GM23338 (cell line): ENCODE measurements around the gene MMP17.

Experiments
- CREB1 ChIP-seq: fragments of 250-450 bp; sonication (Bioruptor Pico); IDR thresholded peaks from 2 replicates; pipeline ENCODE4 v1.5.0; 2020; ENCODE audit warnings: low read depth, mild to moderate bottlenecking, moderate library complexity
- CTCF ChIP-seq, 2 experiments: fragments of 200-600 bp in 1 of 2; sonication (generic) in 1 of 2; conservative IDR thresholded peaks; 2 replicates each; pipeline versions ENCODE4 v1.5.1 to v1.6.1; 2016 to 2017; ENCODE audit warnings: antibody characterized with exemption in 2 of 2, low read depth in 2 of 2, mild to moderate bottlenecking in 2 of 2, moderate library complexity in 1 of 2
- ETS1 ChIP-seq: IDR thresholded peaks from 2 replicates; pipeline ENCODE4 v1.6.1; 2016; ENCODE audit warnings: antibody characterized with exemption
- EZH2 ChIP-seq: fragments of 200-600 bp; sonication (generic); IDR thresholded peaks from one replicate; pipeline ENCODE4 v1.8.0; 2017; ENCODE audit warnings: antibody characterized with exemption, mild to moderate bottlenecking, low read depth; ENCODE audit not compliant: unreplicated experiment
- EZH2phosphoT487 ChIP-seq: fragments of 200-600 bp; sonication (generic); IDR thresholded peaks from one replicate; pipeline ENCODE4 v1.8.1; 2018; ENCODE audit warnings: antibody characterized with exemption; ENCODE audit not compliant: unreplicated experiment
- JUNB ChIP-seq: IDR thresholded peaks from one replicate; pipeline ENCODE4 v1.6.1; 2016; ENCODE audit warnings: antibody characterized with exemption; ENCODE audit not compliant: unreplicated experiment
- NANOG ChIP-seq: IDR thresholded peaks from 2 replicates; pipeline ENCODE4 v1.6.1; 2016; ENCODE audit warnings: antibody characterized with exemption, borderline replicate concordance
- POLR2AphosphoS5 ChIP-seq: IDR thresholded peaks from 2 replicates; pipeline ENCODE4 v1.6.1; 2016; ENCODE audit warnings: antibody characterized with exemption, low read depth
- REST ChIP-seq: IDR thresholded peaks from one replicate; pipeline ENCODE4 v1.6.1; 2018; ENCODE audit warnings: antibody characterized with exemption; ENCODE audit not compliant: unreplicated experiment
- STAT1 ChIP-seq: IDR thresholded peaks from one replicate; pipeline ENCODE4 v1.6.1; 2016; ENCODE audit warnings: antibody characterized with exemption; ENCODE audit not compliant: unreplicated experiment
- ZNF114 ChIP-seq: fragments of 250-450 bp; sonication (Bioruptor Pico); IDR thresholded peaks from 2 replicates; pipeline ENCODE4 v1.5.0; 2020; ENCODE audit warnings: mild to moderate bottlenecking, moderate library complexity
- ZNF331 ChIP-seq: fragments of 250-450 bp; sonication (Bioruptor Pico); IDR thresholded peaks from 2 replicates; pipeline ENCODE4 v1.5.0; 2020; ENCODE audit warnings: low read depth, mild to moderate bottlenecking, moderate library complexity
- ZNF462 ChIP-seq: fragments of 250-450 bp; sonication (Bioruptor Pico); IDR thresholded peaks from 2 replicates; pipeline ENCODE4 v1.5.0; 2020; ENCODE audit warnings: mild to moderate bottlenecking, moderate library complexity

GRCh38 chr12:131893605-131894312, 65.6 kb downstream of the MMP17 start:
- TF ChIP-seq CTCF (conservative IDR thresholded peaks at IDR 0.05; ENCODE audit: low read depth in 2 of 2) (no peak), POLR2AphosphoS5 (no peak), EZH2 (no peak), EZH2phosphoT487 (no peak), REST (no peak), CREB1 (CRISPR knock-in tag) (no peak), JUNB (no peak), ZNF331 (CRISPR knock-in tag) (no peak), STAT1 (no peak), ZNF462 (CRISPR knock-in tag) (no peak), NANOG (no peak), ZNF114 (CRISPR knock-in tag) (no peak), ETS1 (no peak)
